Activated CD4-positive, alpha-beta memory T cell treated with anti-CD3 and anti-CD28 coated beads for 36 hours (primary cell): ENCODE data around the gene CRTC3. TPM values are rescaled to one million over a fixed set of nuclear protein-coding genes. Genes with fewer than 3 reads are reported as not detected.

ENCODE experiments used
- total RNA-seq, 2 experiments: library from RNA; stranded (reverse); gene quantifications; one replicate each; pipeline ENCODE4 v1.2.3, GENCODE V29; 2021

CRTC3 gene
- total RNA-seq, 2 experiments from 2014 or later, result 34.7 to 37.8 TPM

Other genes with a start within 250 kb of the CRTC3 start
- 1 to 10 TPM in 1 of 2 experiments, under 1 TPM in 1; 0.68 to 1.1 TPM for gene ZNF774, start 177.6 kb upstream of the CRTC3 start, total RNA-seq
- gene IQGAP1, start 141.7 kb upstream of the CRTC3 start, total RNA-seq, result 100 to 1,000 TPM; 186 to 207 TPM
- 10 to 100 TPM; 65.6 to 68.7 TPM for gene BLM, start 187.4 kb downstream of the CRTC3 start, total RNA-seq